Measurements from ENCODE around the gene SRI.

The SRI gene

GRCh38 chr7:88219781-88220747, at the start of gene SRI:
SRI (minus strand) TSS chr7:88220038; CDS start chr7:88220026, 12 bp downstream.
- Histone ChIP-seq H3K4me3 (ENCODE audit: low read length) (peak within 1 kb of the TSS; percentile 87), H3K9me3 (ENCODE audit: insufficient read depth, low read length) (no peaks in the 10 kb centered on the region), H4K20me1 (ENCODE audit: insufficient read depth, low read length) (peaks cover 30% of the 10 kb centered on the region), H3K79me2 (ENCODE audit: low read length) (peaks cover 52% of the 10 kb centered on the region), H3K27ac (ENCODE audit: low read length) (peak within 1 kb of the TSS; percentile 99), H3K4me2 (ENCODE audit: low read length) (peak within 1 kb of the TSS; percentile 94), H3K36me3 (replicated peaks; ENCODE audit: low read depth, low read length) (peaks cover 23% of the 10 kb centered on the region), H3K27me3 (ENCODE audit: low read depth, low read length) (no peaks in the 10 kb centered on the region), H3K9ac (ENCODE audit: low read length) (peak within 1 kb of the TSS; percentile 94), H2AFZ (ENCODE audit: low read depth, low read length) (peak within 1 kb of the TSS; percentile 95), H3K4me1 (ENCODE audit: low read length) (peaks cover 25% of the 10 kb centered on the region)
- TF ChIP-seq EZH2phosphoT487 (IDR thresholded peaks at IDR 0.05; ENCODE audit: low read depth) = no peak
- TF ChIP-seq CTCF (IDR thresholded peaks at IDR 0.05; ENCODE audit: low read depth, low read length) = peak; percentile 38

- Histone ChIP-seq H3K79me2 (ENCODE audit: low read length) (no peaks in the 10 kb centered on the region), H3K4me2 (ENCODE audit: low read length) (no peak overlapping the region), H3K4me1 (ENCODE audit: low read length) (no peaks in the 10 kb centered on the region), H4K20me1 (ENCODE audit: insufficient read depth, low read length) (no peaks in the 10 kb centered on the region), H3K9ac (ENCODE audit: low read length) (no peak overlapping the region), H3K36me3 (replicated peaks; ENCODE audit: low read depth, low read length) (no peaks in the 10 kb centered on the region), H3K9me3 (ENCODE audit: insufficient read depth, low read length) (no peaks in the 10 kb centered on the region), H3K27ac (ENCODE audit: low read length) (no peak overlapping the region), H3K4me3 (ENCODE audit: low read length) (no peak overlapping the region), H3K27me3 (ENCODE audit: low read depth, low read length) (no peaks in the 10 kb centered on the region), H2AFZ (ENCODE audit: low read depth, low read length) (no peak overlapping the region)
- no peak for TF ChIP-seq EZH2phosphoT487 (IDR thresholded peaks at IDR 0.05; ENCODE audit: low read depth)
- no peak for TF ChIP-seq CTCF (IDR thresholded peaks at IDR 0.05; ENCODE audit: low read depth, low read length)
These were observed 49.7 kb upstream of the SRI start for GRCh38 chr7:88269586-88269985.

- H3K9me3 ChIP-seq (ENCODE audit: insufficient read depth, low read length) = no peaks in the 10 kb centered on the region
- H3K4me3 ChIP-seq (ENCODE audit: low read length) = no peak overlapping the region
- H3K27ac ChIP-seq (ENCODE audit: low read length) = no peak overlapping the region
These were observed 49.0 kb upstream of the SRI start for GRCh38 chr7:88268858-88269257.

More at GRCh38 chr7:88268858-88269257, 49.0 kb upstream of the SRI start:
- Histone ChIP-seq H3K9ac (ENCODE audit: low read length) (no peak overlapping the region), H2AFZ (ENCODE audit: low read depth, low read length) (no peak overlapping the region), H3K4me1 (ENCODE audit: low read length) (no peaks in the 10 kb centered on the region), H3K36me3 (replicated peaks; ENCODE audit: low read depth, low read length) (no peaks in the 10 kb centered on the region), H3K79me2 (ENCODE audit: low read length) (no peaks in the 10 kb centered on the region), H4K20me1 (ENCODE audit: insufficient read depth, low read length) (no peaks in the 10 kb centered on the region), H3K27me3 (ENCODE audit: low read depth, low read length) (no peaks in the 10 kb centered on the region), H3K4me2 (ENCODE audit: low read length) (no peak overlapping the region)
- TF ChIP-seq EZH2phosphoT487 (IDR thresholded peaks at IDR 0.05; ENCODE audit: low read depth) (no peak), CTCF (IDR thresholded peaks at IDR 0.05; ENCODE audit: low read depth, low read length) (no peak)
